Stimulated activated CD8-positive, alpha-beta memory T cell treated with anti-CD3 and anti-CD28 coated beads, Interleukin-4, amount 100 ng/mL, for 48 hours (primary cell): ENCODE data around the gene PRMT3.
"Not testable (repeated sequence)": the region's sequence is repeated elsewhere in the genome, so short reads cannot be mapped to it uniquely, and the experiment has no call there.

Experiments used
- DNase-seq: peaks from one replicate; pipeline ENCODE4 v3.0.0-alpha.2; 2020

PRMT3 gene

GRCh38 chr11:20387261-20388095 lies at the start of gene PRMT3:
Gene PRMT3 (plus strand): TSS chr11:20387716. CDS start chr11:20387747, 31 bp downstream.
- DNase-seq = peak; percentile 97

GRCh38 chr11:20342347-20343141 lies 45.0 kb upstream of the PRMT3 start:
- DNase-seq = no peak

DNA sequence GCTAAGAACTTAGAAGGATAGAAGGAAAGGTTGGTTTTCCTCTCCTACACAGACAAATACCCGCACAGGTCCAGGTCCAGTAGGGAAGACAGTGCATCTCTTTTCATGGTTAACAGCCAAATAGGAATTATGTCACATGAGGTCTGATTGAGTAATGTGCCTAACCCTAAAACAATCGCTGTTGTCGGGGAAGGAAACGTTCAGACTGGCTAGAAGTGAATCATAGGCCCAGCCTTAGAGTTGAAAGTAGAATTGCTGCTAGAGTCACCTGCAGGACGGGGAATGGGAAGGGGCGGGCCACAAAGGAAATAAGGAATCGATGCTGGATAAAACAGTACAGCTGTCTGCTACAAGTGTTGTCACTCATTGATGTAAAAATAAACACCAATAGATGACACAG lies 36.4 kb upstream of the PRMT3 start:
- DNase-seq = no peak

GRCh38 chr11:20351751-20352262 lies 35.7 kb upstream of the PRMT3 start:
- no peak for DNase-seq

- peak; percentile 39 for DNase-seq
Observed at GRCh38 chr11:20353829-20354434, 33.6 kb upstream of the PRMT3 start.

DNA sequence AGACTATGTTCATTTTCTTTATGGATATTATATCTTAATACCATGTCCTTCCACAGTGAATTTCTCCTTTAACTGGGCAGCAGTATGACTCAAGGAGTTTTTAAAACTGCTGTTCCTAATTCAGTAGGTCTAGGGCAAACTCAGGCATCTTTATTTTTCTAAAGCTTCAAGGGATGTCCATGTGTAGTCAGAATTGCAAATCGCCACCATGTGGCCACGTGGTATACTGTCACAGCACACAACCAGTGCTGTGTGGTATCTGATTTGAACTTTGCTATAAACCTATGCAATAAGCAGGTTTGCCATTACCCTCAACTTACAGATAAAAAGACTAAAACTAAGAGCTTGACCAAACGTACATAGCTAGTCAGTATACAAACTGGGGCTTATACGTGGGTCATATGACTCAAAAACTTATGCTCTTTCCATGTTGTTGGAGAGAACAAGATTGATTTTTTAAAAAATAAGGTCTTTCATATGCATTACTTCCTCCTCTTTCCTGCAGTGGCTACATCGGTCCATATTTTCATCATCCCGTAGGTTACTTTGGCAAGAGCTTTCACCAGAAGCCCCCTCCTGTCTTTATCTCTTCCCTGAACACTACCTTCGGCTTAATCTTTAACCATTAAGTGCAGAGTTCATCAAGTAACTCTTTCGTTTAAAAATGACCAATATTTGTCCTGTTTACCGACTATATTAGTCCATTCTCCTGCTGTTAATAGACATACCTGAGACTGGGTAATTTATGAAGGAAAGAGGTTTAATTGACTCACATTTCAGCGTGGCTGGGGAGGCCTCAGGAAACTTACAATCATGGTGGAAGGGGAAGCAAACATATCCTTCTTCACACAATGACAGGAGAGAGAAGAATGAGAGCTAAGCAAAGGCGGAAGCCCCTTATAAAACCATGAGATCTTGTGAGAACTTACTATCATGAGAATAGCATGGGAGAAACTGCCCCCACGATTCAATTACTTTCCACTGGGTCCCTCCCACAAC lies 32.0 kb upstream of the PRMT3 start:
- peak; percentile 41 for DNase-seq

GRCh38 chr11:20357150-20357549 lies 30.4 kb upstream of the PRMT3 start:
- no peak for DNase-seq

DNA sequence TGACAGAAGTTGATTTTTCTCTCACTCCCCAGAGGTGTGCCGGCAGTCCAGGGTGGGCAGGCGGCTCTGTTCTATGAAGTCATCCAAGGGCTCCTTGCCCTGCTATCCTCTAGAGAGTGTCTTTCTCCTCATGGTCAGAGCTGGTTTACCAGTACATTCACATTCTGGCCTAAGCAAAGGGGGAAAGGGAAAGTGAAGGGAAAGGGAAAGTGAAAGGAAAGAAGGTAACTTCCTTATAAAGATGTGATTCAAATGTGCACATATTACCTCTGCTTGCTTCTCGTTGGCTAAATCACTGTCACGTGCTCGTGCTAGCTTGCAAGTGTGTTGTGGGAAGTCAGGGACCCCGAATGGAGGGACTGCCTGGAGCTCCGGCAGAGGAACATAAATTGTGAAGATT lies 26.9 kb upstream of the PRMT3 start:
- peak; percentile 38 for DNase-seq

DNA sequence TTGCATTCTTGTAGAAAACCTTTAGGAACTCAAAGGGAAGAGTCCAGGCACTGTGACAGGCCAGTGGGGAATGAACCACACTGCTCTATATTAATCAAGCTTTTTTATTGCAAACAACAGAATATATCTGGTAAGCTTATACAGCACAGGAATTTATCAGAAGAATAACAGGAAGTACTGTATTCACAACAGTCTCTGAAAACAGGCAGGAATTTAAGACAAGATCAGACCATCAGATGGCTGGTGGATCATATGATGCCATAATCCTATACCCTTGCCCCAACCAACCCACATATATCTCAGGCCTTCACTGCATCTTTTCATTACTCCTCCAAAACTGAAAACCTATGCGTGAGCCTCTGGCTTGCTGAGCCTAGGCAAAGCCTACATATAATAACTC lies 25.0 kb upstream of the PRMT3 start:
- no peak for DNase-seq

- no peak for DNase-seq
Observed at GRCh38 chr11:20363149-20363499, 24.4 kb upstream of the PRMT3 start.

DNA sequence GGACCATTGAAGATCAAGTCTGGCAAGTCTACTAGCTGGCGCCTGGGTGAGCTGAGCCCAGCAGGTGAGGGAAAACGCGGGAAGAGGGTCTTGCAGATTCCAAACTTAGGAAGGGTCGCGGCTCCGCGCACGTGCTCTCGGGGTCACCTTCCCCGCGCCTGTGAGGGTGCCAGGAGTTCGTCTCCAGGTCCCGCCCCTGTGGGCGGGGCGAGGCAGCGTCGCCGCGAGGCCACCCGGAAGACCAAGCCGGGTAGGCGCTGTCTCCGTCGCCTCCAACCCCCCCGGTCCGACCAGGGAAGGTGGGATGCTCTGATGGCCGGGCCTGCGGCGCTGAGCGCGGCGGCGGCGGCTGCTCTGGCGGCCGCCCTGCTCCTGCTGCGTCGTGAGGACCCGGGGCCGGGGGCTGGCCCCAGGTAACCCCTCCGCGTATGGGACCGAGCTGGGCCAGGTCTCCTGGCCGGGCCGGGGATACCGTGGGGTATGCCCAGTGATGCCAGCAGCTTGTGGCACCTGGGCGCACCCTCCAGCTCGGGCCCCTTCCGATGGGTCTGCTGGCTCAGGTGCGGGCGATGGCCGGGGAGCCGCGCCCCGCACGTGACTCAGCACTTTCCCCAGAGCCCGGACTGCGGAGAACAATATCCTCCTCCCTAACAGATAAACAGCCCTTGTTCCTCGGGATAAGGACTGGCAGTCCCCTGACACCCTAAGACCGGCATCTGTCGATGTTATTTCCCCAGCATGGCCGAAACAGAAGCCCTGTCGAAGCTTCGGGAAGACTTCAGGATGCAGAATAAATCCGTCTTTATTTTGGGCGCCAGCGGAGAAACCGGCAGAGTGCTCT lies 23.8 kb upstream of the PRMT3 start, which contains the start of gene HTATIP2:
TSS of gene HTATIP2 (plus strand) at position 215 of the 841 bp plus-strand sequence. CDS start at position 739, 524 bp downstream.
- DNase-seq = peak; percentile 81

- DNase-seq = no peak
Observed at GRCh38 chr11:20364341-20364792, 23.1 kb upstream of the PRMT3 start.

- DNase-seq = not testable (repeated sequence)
Observed at GRCh38 chr11:20365465-20365864, 22.1 kb upstream of the PRMT3 start.

GRCh38 chr11:20367313-20367948 lies 20.1 kb upstream of the PRMT3 start:
- peak; percentile 76 for DNase-seq

DNA sequence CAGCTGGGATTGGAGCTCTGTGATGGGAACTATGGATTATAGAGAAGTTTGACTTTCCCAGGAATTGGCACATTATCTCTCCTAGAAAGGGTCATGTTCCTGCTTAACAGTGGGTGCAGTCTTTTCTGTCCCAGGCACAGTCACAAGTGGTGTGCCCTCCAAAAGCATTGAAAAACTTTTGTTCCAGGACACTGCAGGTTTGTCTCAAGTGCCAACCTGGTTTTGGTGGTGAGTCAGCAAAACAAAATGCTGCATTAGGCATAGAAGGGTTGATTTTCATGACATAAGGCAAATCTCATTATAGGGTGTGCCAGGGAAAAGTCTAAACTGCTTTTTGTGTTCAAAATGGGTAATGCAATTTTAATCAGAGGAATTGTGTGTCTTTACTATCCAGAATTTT lies 19.1 kb upstream of the PRMT3 start:
- no peak for DNase-seq

DNA sequence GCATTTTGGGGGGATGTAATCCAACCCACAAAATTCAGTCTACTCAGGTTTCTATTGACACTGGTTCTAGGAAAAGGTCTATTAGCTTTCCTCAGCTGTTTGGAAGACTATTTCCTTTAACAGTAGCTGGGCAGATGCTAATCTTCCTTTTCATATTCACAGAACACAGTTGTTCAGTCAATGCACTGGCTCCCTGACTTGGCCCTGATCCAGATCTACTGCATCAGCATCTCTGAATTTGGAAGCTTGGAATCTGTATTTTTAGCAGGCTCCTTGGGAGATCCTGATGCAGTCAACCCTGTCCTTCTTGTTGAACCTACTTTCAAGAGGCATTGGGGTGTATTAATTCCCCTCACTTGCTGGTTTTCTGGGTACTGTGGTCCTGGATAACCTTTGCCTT lies 17.7 kb upstream of the PRMT3 start:
- DNase-seq = no peak

DNA sequence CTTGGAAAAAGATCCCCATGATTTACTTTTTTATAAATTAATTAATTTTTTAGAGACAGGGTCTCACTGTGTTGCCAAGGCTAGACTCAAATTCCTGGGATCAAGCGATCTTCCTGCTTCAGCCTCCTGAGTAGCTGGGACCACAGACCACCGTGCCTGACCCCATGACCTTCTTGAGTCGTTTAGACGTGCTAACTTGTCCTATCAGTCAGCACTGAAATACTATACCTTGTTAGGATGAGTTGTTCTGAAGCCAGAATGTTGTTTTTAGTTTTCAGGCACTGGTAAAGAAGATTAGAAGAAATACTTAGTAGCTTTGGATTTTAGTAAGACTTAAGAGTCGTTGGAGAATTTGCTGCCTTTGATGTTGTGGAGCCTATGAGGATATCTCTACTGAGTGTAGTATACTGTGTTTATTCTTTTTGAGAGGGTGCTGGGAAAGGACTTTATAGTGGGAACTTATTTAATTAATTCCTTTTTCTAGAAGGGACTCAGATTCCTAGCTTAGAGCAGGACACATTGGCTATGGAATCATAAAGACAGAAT lies 15.4 kb upstream of the PRMT3 start:
- DNase-seq = no peak

GRCh38 chr11:20373147-20373546 lies 14.4 kb upstream of the PRMT3 start:
- no peak for DNase-seq

DNA sequence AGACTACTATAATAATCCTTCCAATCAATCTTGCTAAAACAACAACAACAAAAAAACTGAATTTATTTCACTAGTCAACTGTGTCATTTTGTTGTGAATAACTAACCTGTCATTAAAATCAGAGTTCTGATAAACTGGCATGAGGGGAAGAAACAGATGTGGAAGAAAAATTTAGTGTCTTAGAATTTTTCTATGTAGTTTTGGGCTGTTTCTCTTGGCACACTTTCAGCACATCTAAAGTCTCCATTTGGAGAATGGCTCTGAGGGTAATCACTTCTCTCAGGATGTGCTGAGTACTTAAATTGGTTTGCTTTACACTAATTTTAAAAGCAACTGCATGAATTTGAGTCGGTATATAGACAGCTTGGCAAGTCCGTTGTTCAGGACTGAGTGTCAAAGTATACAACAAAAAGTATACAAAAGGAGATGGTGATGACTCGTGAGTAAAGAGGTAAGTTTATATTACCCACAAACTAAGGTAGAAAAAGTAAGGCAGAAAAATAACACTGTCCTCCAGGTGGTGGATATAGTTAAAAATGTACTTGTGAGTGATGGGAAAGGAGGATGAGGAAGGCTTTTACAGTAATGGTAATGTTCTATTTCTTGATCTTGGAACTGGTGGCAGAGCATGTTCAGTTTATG lies 13.8 kb upstream of the PRMT3 start:
- DNase-seq = no peak
